ENCODE data around the gene ODAPH.

The ODAPH gene

DNA sequence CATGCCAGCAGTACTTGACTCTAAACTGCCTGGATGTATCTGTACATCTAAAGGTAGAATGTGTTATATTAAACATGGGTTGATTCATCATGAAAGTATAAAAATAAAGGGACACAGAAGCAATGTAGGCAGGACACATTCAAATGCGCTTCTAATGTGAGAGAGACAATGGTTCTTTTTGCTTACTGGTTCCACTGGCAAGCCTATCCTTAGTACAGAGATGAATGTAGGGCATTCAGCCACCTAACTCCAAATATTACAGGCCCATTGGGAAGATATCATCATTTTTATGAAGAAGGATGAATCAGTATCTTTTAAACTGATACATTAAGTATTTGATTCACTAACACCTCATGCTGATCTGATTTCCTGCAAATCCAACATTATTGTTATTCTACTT lies 56.4 kb downstream of the ODAPH start:
- Histone ChIP-seq H3K9me3 (replicated peaks in 1 of 11) (peaks cover 4 to 15% (median 9%) of the 10 kb centered on the region in 11 experiments; a peak in 11 of 22 replicates), H4K20me1 (no peaks in the 10 kb centered on the region), H3K4me1 (no peaks in the 10 kb centered on the region), H3K36me3 (no peaks in the 10 kb centered on the region), H3K4me2 (no peak overlapping the region), H3K27ac (no peak overlapping the region), H3K27me3 (no peaks in the 10 kb centered on the region), H3K4me3 (no peak overlapping the region), H3K9ac (no peak overlapping the region)
- TF ChIP-seq Cebpa-rat (IDR thresholded peaks at IDR 0.05) = no peak

Measured in BLaER1 treated with 17β-estradiol and CSF1 and Interleukin-3, amounts not matched to agents 10 nM and 100 nM (cell line).